Panc1 (cell line): ENCODE data around the gene LIPE. TPM values are rescaled to one million over a fixed set of nuclear protein-coding genes. Genes with fewer than 3 reads are reported as not detected.

Source experiments
- ATAC-seq: fragments of 200-7000 bp; cut with Tn5 transposase; 2 replicates; pipeline ENCODE4 v1.9.1; 2020; ENCODE audit warnings: mild to moderate bottlenecking, moderate library complexity
- BruUV-seq: library from RNA; stranded (reverse); fragments of 400-500 nt; replicated peaks from 2 replicates; lab custom pipeline; 2021; lab: Mats Ljungman, UMichigan
- CTCF ChIA-PET: fragments of 300-600 bp; sonication (Branson Sonifier 250); formaldehyde crosslinking; loops from one replicate; lab custom pipeline; 2022; ENCODE audit warnings: antibody characterized with exemption; lab: Charles Lee
- POLR2A ChIA-PET: fragments of 300-600 bp; sonication (Branson Sonifier 250); formaldehyde crosslinking; loops from one replicate; lab custom pipeline; 2022; ENCODE audit warnings: antibody characterized with exemption; lab: Charles Lee
- DNase-seq: peaks from one replicate; pipeline ENCODE4 v3.0.0-alpha.2; 2010; ENCODE audit warnings: low read depth, low spot score
- H3K27ac ChIP-seq: 2 replicates; pipeline ENCODE4 v1.5.1; 2011; ENCODE audit warnings: mild to moderate bottlenecking, low read length, inconsistent platforms
- H3K27me3 ChIP-seq: fragments of 200-500 bp; sonication (Bioruptor generic); 2 replicates; pipeline ENCODE4 v1.6.0; 2014; ENCODE audit warnings: low read length, inconsistent platforms; ENCODE audit not compliant: control insufficient read depth, insufficient read depth
- H3K36me3 ChIP-seq: fragments of 200-500 bp; sonication (Bioruptor generic); 2 replicates; pipeline ENCODE4 v1.5.1; 2014; ENCODE audit warnings: inconsistent platforms, mild to moderate bottlenecking, low read length, moderate library complexity; ENCODE audit not compliant: control insufficient read depth, insufficient read depth
- H3K4me1 ChIP-seq: 2 replicates; pipeline ENCODE4 v1.5.1; 2011; ENCODE audit warnings: inconsistent platforms, mild to moderate bottlenecking, low read length, moderate library complexity; ENCODE audit not compliant: control insufficient read depth, insufficient read depth
- H3K4me3 ChIP-seq, 2 experiments: 2 replicates each; pipeline ENCODE4 v1.5.1; 2011 to 2012; ENCODE audit warnings: low read depth in 2 of 2, low read length in 2 of 2, mild to moderate bottlenecking in 2 of 2, inconsistent platforms in 1 of 2, moderate library complexity in 1 of 2
- H3K9me3 ChIP-seq: fragments of 200-500 bp; sonication (Bioruptor generic); 2 replicates; pipeline ENCODE4 v1.5.1; 2014; ENCODE audit warnings: low read depth, mild to moderate bottlenecking, inconsistent platforms, low read length, moderate library complexity; ENCODE audit not compliant: control insufficient read depth, insufficient read depth
- CTCF ChIP-seq: fragments of 450-650 bp; IDR thresholded peaks from 2 replicates; pipeline ENCODE4 v1.5.1; 2017; ENCODE audit warnings: mild to moderate bottlenecking
- POLR2AphosphoS5 ChIP-seq: IDR thresholded peaks from 2 replicates; pipeline ENCODE4 v1.6.1; 2012; ENCODE audit warnings: mild to moderate bottlenecking, low read depth, low read length, moderate library complexity
- REST ChIP-seq, 2 experiments: IDR thresholded peaks; 2 replicates each; pipeline ENCODE4 v1.6.1; 2011 to 2012; ENCODE audit warnings: low read depth in 2 of 2, control low read depth in 1 of 2, low read length in 1 of 2, mild to moderate bottlenecking in 1 of 2, moderate library complexity in 1 of 2; ENCODE audit not compliant: insufficient read depth in 1 of 2
- SIN3A ChIP-seq: IDR thresholded peaks from 2 replicates; pipeline ENCODE4 v1.6.1; 2012; ENCODE audit warnings: low read depth, mild to moderate bottlenecking, low read length, moderate library complexity, borderline replicate concordance; ENCODE audit not compliant: insufficient read depth
- TCF7L2 ChIP-seq: IDR thresholded peaks from 2 replicates; pipeline ENCODE4 v1.6.1; 2011; ENCODE audit warnings: mild to moderate bottlenecking, low read depth, low read length, inconsistent platforms
- in situ Hi-C: cut with HindIII; loops from 2 replicates; pipeline ENCODE4 v1.10.0; 2016; ENCODE audit warnings: low sequenced_read_pairs, low pct_unique_long_range_greater_than_20kb
- intact Hi-C: fragments of 100-400 bp; cut with micrococcal nuclease; formaldehyde crosslinking; loops from one replicate; pipeline ENCODE4 v1.10.0; 2022; ENCODE audit not compliant: unreplicated experiment
- total RNA-seq: library from RNA; stranded (reverse); gene quantifications from one replicate; pipeline ENCODE4 v1.2.1, GENCODE V29; 2021; ENCODE audit not compliant: unreplicated experiment

The LIPE gene
- total RNA-seq, 1 experiment from 2014 or later: 3.4 TPM

GRCh38 chr19:42472402-42473147 is 45.4 kb upstream of the LIPE start:
- H3K36me3 ChIP-seq: no peaks in the 10 kb centered on the region
- ChIA-PET POLR2A (no interaction called here), CTCF (no interaction called here)
- H3K27me3 ChIP-seq: no peaks in the 10 kb centered on the region
- no peak overlapping the region for H3K4me3 ChIP-seq
- in situ Hi-C loops (no loop called here), intact Hi-C loops (no loop called here)
- TF ChIP-seq CTCF (no peak), POLR2AphosphoS5 (no peak), REST (IDR thresholded peaks at IDR 0.05; ENCODE audit: insufficient read depth in 1 of 2, low read depth in 2 of 2, low read length in 1 of 2) (no peak), SIN3A (no peak), TCF7L2 (no peak)
- ATAC-seq: no peak
- no peaks in the 10 kb centered on the region for H3K9me3 ChIP-seq
- H3K27ac ChIP-seq: no peak overlapping the region
- DNase-seq: no peak
- 0 out of 2 replicates have a peak, but pooled peaks cover 2% of the 10 kb centered on the region for H3K4me1 ChIP-seq
- BruUV-seq: no TSS peak

GRCh38 chr19:42471554-42472249 is 44.5 kb upstream of the LIPE start:
- in situ Hi-C loops: no loop called here
- intact Hi-C loops: no loop called here
- ChIA-PET CTCF (interaction anchor here (0.6 kb wide), 1 partner anchor 362 kb away, joined by 3 read pairs; no protein-coding TSS in a partner anchor), POLR2A (no interaction called here)
- Histone ChIP-seq H3K9me3 (no peaks in the 10 kb centered on the region), H3K27ac (no peak overlapping the region), H3K4me1 (0 out of 2 replicates have a peak, but pooled peaks cover 2% of the 10 kb centered on the region), H3K4me3 (no peak overlapping the region), H3K36me3 (no peaks in the 10 kb centered on the region), H3K27me3 (no peaks in the 10 kb centered on the region)
- no peak for TF ChIP-seq TCF7L2
- TF ChIP-seq POLR2AphosphoS5: no peak
- TF ChIP-seq REST (IDR thresholded peaks at IDR 0.05; ENCODE audit: insufficient read depth in 1 of 2, low read depth in 2 of 2, low read length in 1 of 2): no peak
- no peak for TF ChIP-seq CTCF
- TF ChIP-seq SIN3A: no peak
- DNase-seq (no peak), ATAC-seq (no peak; the same call in 1 of the 2 replicates)
- no TSS peak for BruUV-seq
